GM21367 (cell line): ENCODE results near the gene CPLANE1.
"Not testable (repeated sequence)": the region's sequence is repeated elsewhere in the genome, so short reads cannot be mapped to it uniquely, and the experiment has no call there.

Experiments used
- ATAC-seq: cut with Tn5 transposase; IDR thresholded peaks from one replicate; pipeline ENCODE4 v1.9.1; 2021; ENCODE audit not compliant: unreplicated experiment

Gene CPLANE1

DNA sequence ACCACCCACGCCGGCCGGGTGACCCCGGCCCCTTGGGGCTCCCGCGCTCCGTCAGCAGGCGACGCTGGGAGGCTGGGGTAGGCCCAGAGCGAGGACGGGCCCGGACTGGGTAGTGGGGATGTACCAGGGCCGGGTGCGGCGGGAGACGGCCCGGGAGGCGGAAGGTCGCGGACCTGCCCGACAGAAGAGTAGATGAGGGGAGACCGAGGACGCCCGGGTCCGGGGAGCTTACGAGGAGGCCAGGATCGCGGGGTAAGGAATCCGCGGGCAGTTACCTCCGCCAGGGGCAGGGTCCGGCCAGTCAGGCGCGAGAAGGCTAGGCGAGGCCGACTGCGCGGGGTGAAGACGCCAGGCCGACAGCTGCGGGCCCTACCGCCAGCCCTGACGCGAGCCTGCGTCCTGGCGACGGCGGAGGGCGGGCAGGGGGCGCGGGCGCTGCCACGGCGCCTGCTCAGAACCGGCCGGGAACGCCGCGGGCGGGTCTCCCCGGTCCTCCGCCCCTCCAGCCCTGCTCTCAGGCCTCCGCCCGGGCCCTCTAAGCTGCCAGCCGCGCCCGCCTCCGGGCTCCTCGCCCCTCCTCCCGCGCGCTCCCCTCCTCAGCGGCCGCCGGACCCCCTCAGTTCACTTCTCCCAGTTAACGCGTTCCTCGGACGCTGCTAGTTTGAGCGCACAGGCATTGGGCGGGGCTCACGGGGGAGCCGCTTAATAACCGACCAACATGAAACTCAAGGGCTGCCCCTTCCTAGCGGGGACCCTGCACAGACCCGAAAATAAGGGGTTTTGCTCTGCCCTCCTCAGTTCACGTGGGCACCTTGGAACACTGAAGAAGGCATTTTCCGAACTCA is at the start of gene CPLANE1:
TSS of gene CPLANE1 (minus strand) at position 407 of the 845 bp plus-strand sequence. CDS start 1,678 bp downstream, outside the sequence.
- ATAC-seq: peak; percentile 77

DNA sequence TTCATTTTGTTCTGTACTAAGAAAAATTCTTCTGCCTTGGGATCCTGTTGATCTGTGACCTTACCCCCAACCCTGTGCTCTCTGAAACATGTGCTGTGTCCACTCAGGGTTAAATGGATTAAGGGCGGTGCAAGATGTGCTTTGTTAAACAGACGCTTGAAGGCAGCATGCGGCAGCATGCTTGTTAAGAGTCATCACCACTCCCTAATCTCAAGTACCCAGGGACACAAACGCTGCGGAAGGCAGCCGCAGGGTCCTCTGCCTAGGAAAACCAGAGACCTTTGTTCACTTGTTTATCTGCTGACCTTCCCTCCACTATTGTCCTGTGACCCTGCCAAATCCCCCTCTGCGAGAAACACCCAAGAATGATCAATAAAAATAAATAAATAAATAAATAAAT is 47.1 kb upstream of the CPLANE1 start:
- not testable (repeated sequence) for ATAC-seq

DNA sequence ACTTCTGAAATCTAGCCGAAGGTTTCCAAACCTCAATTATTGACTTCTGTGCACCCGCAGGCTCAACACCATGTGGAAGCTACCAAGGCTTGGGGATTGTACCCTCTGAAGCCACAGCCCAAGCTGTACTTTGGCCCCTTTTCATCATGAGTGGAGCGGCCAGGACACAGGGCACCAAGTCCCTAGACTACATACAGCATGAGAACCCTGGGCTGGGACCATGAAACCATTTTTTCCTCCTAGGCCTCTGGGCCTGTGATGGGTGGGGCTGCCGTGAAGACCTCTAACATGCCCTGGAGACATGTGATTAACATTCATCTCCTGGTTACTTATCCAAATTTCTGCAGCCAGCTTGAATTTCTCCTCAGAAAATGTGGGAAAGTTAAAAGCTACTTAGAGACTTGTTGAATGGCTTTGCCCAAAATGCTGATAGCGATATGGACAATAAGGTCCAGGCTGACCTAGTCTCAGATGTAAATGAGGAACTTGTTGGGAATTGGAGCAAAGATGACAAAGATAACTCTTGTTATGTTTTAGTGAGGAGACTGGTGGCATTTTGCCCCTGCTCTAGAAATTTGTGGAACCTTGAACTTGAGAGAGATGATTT is 34.1 kb upstream of the CPLANE1 start:
- ATAC-seq: no peak

DNA sequence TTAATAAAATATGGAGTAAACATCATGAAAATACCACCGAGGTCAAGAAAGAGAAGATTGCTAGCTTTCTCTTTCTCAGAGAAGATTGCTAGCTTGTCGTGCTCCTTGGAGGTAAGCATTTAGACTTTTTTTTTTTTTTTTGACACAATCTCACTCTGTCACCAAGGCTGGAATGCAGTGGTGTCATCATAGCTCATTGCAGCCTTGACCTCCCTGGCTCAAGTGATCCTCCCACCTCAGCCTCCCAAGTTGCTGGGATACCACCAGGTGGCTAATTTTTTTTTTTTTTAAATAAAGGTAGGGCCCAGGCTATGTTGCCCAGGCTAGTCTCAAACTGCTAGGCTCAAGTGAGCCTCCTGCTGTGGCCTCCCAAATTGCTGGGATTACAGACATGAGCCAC is 26.3 kb upstream of the CPLANE1 start:
- ATAC-seq: no peak

DNA sequence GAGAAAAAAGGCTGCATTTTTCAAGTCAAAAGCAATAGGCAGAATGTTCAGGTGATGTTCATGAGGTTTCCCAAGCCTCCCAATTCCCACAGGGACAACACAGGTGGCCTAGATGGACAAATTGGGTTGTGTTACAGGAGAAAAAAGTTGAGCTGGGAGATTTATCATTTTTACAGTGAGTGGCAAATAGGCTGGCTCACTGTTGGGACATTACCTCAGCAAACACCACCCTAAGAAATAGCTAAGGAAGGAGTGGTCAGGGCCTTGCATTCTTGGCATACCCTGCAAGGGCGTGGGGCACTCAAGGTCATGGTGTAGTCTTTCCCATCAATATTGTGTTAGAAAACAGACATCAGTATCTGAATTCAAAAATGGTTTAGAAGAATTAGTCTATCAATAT is 23.3 kb upstream of the CPLANE1 start:
- ATAC-seq: no peak

DNA sequence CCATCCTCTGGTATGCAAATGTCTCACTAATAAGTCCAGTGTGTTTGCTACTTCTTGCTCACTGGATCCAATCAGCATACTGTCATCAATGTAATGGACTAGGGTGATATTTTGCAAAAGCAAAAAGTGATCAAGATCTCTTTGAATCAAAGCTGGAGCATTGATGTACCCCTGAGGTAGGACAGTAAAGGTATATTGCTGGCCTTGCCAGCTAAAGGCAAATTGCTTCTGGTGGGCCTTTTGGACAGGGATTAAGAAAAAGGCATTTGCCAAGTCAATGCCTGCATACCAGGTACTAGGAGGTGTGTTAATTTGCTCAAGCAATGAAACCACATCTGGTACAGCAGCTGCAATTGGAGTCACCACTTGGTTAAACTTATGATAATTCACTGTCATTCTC is 18.9 kb upstream of the CPLANE1 start:
- not testable (repeated sequence) for ATAC-seq

DNA sequence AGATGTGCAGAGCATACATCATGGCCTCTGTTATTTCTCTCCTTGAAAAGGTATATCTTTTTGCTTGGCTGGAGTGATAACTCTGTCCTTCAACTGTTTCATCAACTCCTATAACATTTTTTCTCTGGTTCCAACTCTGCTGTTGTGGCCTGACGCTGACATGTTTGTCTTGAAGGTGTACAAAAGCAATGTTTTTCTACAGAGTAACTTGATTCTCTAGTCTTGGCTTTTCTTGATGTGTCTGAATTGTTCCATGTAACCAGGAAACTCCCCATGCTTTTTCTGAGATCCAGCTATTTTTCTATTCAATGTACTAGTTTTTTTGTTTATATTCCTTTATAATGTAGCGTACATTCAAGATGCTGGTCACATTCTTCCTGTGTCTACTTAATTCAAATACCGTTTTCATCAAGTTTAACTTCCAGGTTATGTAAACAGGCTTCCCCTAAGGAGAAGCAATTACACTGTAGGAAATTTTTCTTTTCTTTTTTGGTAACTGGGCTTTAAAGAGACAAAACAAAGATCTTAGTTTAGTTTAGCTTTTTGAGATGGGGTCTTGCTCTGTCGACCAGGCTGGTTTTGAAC is 6.7 kb upstream of the CPLANE1 start:
- no peak for ATAC-seq

DNA sequence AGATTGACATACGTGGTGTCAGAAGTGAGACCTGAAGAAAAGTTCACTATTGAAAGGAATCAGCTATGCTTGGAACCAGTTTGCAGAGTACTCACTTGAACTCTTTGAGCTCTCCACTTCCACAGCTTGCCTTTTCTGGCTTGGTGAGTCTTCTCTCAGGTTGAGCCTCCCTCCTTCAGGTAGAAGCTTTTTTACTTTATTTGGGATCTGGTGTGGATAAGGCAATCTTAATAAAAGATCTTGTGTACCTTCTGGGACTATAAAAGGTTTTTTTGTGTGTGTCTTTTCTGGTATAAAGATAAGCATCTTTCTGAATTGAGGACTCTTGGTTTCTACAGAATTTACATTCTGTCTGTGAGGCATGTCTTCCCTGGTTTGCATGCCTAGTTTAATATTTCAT is 5.4 kb upstream of the CPLANE1 start:
- ATAC-seq: no peak

DNA sequence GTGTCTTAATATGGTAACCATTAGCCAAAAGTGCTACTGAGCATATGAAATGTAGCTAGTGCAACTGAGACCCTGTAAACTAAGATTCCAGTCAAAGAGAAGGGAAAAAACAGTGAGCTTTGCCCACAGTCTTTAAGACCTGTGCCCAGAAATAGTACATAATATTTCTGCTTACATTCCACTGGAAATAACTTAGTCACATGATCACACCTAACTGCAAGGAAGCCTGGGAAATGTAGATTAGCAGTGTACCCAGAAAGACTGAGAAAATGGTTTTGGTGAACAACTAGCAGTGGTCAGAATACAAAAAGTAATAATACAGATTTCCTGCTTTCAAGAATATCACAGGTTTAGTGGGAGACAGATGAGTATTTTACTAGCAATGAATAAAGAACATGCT is 2.5 kb upstream of the CPLANE1 start:
- no peak for ATAC-seq

DNA sequence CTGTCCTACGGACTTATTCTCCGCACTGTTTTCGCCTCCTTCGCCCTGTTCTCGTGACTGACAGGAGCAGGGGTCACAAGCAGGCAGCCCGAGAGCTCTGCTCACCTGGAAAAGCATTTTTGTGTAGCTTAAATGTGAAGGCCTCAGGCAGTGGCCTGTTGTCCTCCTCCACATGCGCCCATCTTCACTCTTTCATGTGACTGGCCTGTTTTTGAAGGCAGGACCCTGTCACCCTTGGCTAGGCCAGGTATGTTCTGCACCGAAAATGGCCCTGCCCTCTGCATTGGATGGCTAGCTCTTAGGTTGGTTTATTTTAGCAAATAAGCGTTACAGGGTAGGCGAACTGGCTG is 614 bp upstream of the CPLANE1 start:
- ATAC-seq: no peak

DNA sequence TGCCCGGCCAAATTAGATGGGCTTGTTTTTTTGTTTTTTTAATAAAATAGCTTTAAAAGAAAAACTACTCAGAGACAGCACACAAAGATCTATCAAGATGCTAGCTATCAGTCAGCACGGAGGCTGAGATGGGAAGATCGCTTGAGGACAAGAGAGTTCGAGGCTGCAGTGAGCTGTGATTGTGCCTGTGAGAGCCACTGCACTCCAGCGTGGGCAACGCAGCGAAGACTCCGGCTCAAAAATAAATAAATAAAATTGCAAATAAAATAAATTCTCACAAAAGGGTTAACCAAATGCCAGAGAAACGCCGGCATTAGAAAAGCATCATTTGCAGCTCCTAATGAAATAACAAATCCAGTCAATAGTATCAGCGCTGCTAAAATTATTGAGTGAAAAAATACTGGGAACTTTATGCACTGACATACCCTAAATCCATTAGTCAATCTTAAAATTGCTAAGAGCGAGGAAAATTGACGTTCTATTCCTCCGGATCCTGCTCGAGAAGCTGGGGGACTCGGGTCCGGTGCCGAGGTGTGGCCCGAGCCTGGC is 681 bp downstream of the CPLANE1 start:
- no peak for ATAC-seq

DNA sequence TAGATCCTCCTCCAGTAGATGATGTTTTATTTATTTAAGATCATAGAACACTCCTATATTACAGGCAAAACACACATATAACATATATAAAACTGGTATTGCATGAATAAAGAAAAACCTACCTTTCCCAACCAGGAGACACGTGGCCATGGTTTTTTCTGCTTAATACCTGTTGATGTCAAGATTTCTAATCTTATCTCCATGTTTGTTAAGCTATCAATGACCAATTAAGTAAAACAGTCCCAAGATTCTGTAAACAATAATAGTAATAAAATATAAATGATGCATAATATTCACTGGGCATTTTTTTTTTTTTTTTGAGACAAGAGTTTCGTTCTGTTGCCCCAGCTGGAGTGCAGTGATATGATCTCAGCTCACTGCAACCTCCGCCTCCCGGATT is 1.7 kb downstream of the CPLANE1 start:
- ATAC-seq: no peak

DNA sequence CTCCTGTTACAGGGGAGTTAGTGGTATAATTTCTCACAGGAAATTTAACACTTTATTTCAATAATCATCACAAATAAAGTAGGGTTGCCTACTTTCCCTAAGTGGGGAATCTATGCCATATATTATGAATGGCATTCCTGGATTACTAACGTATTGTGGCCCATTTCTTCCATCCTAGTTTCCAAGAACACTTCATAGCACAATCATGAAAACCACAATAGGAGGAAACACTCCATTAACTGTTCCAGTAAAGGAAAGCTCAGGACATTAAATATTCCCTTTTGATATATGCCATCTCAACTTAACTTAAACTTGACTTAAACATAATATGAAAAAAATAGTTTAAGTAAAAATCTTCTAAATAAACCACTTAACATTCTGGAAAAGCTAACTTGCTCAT is 2.1 kb downstream of the CPLANE1 start:
- ATAC-seq: no peak

DNA sequence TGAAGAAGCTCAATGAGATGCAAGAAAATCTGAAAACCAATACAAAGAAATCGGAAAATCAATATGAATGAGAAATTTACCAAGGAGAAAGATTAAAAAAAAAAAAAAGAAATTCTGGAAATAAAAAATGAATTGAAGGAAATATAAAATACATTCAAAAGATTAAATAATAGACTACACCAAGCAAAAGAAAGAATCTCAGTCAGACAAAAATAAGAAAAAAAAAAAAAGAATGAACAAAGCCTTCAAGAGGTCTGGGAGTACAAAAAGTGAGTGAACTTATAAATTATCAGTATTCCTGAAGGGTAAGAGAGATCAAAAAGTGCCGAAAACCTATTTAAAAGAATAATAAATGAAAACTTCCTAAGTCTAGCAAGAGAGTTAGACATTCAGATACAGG is 14.9 kb downstream of the CPLANE1 start:
- no peak for ATAC-seq

DNA sequence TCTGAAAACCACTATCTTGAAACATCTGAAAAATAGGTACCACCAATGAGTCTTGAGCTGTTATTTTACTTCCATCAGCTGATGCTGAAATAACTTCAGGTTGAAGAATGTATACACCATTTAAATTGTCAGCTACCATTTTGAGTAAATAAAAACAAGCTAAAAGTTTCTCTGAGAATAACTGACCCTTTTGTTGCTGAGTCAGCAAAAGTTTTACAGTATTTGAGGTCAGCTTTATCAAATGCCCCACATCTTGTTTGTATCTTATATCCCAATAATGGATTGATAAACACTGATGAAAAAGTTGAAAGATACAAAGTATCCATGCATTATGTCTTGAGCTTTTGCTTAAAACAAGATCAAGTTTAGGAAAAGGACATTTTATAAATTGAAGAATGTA is 22.8 kb downstream of the CPLANE1 start:
- no peak for ATAC-seq

DNA sequence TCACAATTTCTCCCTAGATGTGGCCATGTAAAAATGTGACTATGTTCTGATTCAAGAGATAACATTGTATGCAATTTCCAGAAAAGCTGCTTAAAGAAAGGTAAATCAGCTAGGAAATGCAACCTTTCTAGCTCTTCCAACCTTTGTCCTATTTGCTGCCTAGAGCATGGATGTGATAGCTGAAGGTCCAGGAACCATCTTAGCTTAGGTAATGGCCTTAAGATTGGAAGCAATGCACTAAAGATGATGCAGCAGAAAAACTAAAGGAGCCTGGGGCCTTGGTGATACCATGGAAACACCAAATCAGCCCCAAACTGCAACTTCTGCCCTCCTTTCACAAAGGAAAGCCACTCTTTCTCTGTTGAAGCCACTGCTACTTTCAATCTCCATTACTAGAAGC is 27.0 kb downstream of the CPLANE1 start:
- ATAC-seq: no peak

DNA sequence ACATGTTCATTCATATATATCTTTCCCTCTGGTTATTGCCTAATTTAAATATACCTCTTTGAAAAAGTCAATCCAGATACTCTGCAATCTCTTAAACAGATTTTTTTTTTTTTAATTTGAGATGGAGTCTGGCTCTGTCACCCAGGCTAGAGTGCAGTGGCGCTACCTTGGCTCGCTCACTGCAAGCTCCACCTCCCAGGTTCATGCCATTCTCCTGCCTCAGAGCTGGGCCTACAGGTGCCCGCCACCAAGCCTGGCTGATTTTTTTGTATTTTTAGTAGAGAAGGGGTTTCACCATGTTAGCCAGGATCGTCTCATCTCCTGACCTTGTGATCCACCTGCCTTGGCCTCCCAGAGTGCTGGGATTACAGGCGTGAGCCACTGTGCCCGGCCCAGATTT is 28.8 kb downstream of the CPLANE1 start:
- ATAC-seq: not testable (repeated sequence)

DNA sequence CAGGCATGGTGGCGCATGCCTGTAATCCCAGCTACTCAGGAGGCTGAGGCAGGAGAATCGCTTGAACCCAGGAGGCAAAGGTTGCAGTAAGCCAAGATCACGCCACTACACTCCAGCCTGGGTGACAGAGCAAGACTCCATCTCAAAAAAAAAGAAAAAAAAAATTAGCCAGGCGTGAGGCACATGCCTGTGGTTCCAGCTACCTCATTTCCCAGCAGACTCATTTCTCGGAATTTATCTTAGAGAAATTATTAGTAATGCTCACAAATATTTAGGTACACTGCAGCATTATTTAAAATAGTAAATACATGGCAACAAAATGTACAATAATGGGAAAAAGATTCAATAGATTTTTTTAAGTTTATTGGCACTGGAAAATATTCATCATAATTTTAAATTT is 29.8 kb downstream of the CPLANE1 start:
- not testable (repeated sequence) for ATAC-seq

DNA sequence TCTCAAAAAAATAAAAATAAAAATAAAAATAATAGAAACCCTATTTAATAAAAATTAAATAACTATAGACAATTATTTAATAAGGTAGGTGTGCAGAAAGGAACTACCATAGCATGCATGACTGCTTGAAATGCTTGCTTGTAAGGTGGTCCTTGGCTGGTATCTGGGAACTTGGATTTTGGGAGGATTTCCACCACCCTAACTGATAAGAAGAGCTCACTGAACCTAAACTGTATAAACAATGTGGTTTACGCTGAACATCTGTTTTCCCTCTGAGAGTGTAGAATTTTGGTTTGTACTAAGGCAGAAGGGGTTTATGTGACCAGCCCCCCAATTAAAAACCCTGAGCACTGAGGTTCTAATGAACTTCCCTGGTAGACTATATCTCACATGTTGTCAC is 31.2 kb downstream of the CPLANE1 start:
- ATAC-seq: no peak

DNA sequence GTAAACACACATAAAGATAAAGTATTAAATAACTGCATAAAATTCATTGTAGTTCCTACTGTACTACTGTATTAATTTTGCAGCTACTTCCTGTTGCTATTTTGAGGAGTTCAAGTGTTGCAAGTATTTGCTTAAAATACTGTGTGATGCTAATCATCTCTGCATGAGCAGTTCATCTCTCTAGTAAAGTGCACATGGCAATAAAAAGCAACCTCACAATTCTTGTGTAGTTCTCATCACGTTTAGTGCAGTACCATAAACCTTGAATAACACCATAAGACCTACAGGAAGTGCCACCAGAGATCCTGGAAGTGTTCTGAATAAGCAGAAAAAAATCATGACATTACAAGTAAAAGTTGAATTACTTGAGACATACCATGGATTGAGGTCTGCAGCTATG is 34.6 kb downstream of the CPLANE1 start:
- ATAC-seq: no peak

DNA sequence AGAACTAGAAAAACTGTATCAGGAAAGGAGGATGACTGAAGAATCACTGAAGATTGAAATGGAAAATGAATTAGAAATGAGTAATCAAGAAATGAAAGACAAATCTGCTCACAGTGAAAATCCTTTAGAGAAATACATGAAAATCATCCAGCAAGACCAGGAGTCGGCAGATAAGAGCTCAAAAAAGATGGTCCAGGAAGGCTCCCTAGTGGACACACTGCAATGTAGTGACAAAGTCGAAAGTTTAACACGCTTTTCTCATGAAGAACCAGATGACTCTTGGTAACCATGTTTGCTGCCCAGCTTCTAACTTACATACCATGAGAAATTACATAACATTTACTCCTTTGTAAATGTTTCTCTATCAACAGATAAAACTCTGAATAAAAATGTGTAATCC is 37.1 kb downstream of the CPLANE1 start:
- ATAC-seq: no peak

DNA sequence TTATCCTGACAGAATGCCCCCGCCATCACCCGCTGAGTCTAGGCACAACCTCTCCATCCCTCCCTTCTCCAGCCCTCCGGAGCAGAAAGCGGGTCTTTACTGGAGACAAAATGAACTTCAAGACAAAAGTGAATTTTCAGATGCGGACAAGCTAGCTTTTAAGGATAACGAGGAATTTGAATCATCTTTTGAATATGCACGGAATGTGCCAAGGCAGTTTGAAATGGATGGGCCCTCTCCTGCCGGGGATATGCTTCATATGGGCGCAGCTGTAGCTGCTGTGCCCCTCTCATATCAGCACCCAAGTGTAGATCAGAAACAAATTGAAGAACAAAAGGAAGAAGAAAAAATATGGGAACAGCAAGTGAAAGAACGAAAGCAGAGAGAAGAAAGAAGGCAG is 37.5 kb downstream of the CPLANE1 start:
- no peak for ATAC-seq
